GM19438 (cell line): ENCODE measurements around the gene TBCD.

Experiments
- ATAC-seq: cut with Tn5 transposase; IDR thresholded peaks from one replicate; pipeline ENCODE4 v1.9.1; 2021; ENCODE audit warnings: low read depth; ENCODE audit not compliant: unreplicated experiment

TBCD gene

DNA sequence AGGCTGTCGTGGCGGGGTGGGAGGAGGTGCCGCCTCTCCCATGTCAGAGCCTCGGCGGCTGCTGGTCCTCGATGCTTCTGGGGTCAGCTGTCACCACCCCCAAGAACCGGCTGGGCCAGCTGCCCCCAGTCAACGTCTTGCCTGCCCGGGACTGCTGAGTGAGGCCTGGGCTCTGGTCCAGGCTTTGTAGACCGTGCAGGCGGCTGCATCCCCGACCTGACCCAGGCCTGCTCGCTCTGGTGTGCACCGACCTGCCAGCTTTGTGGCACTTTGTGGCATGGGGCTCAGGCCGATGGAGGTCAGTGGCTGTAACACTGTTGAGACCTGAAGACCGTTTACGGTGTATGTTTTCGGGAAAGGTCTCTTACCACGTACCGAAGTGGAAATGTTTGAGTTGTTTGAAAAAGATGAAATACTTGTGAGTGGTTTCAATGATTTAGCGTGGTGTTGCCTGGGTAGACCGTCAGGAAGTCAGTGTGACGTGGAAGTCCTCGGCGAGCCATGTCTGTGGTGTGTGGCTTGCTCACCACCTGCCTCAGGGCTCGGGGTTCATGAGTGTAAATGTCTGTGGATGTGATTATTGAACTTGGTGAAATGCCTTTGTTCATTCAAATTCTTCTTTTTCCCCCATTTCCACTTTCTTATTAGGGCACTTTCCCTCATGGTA is 141.2 kb downstream of the TBCD start:
- no peak for ATAC-seq

DNA sequence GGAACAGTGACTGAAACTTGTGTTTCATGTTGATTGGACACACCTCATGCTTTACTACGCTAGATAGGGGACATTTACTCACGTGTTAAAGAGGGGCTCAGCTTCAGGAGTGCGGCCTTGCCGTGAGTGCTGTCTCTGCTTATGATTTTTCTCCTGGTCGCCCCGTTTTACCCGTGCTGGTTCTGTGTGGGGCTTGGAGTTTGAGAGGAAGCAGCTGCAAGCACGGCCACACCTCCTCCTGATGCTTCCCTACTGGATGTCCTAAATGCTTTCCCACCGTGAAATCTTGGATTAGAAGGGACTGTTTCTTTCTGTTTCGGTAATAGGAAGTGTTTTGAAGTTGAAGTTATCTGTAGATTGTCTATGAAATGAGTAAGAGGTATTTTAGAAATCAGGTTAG is 141.9 kb downstream of the TBCD start:
- no peak for ATAC-seq

DNA sequence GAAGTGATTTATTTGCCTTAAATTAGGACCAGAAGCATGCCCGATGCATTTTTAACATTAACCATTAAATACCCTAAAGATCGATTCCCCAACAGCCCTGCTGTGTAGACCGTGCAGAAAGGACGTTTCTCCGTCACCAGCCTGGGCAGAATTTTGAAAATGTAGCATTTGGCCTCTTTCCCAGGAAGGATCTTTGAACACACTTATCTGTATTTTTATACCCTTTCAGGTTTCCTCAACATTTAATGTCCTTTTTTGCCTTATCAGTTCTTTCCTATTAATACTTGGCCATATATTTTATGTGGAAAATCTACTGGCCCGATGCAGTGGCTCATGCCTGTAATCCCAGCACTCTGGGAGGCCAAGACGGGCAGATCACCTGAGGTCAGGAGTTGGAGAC is 142.5 kb downstream of the TBCD start:
- no peak for ATAC-seq

DNA sequence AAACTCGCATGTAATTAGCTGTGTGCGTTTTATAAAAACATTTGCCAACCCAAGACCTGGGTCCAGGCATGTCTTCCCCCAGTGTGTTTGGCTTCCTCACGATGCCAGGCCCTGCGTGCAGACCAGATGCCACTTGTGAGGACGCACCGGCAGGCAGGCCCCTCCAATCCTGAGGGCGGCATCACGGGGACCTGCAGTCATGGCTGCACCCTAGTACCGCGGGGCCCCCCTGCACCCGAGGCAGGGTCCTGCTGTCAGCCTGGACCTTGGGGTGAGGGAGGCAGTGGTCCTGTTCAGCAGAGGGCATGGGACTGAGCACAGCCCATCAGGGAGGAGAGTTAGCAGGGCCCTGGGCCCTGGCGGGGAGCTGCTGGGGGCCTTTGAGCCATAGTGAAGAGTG is 143.2 kb downstream of the TBCD start:
- no peak for ATAC-seq

DNA sequence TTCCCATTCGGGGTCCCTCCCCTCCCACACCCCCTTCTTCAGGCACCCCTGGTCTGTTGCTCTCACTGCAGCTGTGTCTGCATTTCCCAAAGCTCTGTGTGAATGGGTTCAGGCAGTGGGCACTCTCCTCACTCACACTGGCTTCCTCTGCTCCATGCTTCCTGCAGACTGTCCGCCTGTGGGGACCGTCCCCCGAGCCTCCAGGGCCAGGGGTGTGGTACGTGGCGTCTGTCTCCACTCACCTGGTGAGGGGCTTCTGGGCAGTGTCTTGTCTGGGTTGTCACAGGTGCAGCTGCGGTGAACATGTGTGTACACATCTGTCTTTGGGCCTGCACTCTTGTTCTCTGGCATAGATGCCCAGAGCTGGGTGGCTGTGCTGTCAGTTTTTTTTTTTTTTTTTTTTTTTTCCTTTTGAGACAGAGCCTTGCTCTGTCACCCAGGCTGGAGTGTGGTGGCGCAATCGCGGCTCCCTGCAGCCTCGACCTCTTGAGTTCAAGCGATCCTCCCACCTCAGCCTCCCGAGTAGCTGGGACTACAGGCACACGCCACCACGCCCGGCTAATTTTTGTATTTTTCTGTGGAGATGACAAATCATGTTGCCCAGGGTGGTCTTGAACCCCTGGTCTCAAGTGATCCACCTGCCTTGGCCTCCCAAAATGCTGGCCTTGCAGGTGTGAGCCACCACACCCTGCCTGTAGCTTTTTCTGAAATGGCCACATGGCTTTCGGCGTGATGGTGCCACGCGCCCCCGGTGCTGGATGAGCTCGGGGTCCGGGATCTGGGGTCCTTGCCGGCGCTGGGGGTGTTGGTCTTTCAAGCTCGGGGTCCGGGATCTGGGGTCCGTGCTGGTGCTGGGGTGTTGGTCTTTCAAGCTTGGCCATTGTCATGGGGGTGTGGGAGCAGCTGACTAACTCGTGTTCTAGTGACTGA is 144.5 kb downstream of the TBCD start:
- no peak for ATAC-seq

DNA sequence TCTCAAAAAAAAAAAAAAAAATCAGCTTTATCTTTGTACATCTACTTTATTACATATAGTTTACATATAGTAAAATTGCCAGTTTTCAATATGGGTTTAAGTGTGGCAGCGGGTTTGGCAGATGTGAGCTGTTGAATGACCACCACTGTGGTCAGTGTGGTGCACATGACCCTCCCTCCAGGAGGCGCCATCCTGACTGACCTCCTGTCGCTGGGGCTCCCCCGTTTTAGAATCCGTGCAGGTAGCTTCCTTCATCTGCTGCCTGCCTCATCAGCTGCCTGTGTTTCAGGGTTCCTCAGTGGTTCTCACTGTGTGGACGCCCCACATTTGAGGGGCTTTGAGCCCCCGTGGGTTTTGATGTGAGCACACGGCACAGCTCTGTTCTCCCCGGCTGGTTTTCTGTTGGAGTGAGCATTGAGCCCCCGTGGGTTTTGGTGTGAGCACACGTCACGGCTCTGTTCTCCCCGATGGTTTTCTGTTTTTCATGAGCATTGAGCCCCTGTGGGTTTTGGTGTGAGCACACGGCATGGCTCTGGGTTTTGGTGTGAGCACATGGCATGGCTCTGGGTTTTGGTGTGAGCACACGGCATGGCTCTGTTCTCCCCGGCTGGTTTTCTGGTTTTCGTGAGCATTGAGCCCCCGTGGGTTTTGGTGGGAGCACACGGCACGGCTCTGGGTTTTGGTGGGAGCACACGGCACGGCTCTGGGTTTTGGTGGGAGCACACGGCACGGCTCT is 145.8 kb downstream of the TBCD start:
- no peak for ATAC-seq

DNA sequence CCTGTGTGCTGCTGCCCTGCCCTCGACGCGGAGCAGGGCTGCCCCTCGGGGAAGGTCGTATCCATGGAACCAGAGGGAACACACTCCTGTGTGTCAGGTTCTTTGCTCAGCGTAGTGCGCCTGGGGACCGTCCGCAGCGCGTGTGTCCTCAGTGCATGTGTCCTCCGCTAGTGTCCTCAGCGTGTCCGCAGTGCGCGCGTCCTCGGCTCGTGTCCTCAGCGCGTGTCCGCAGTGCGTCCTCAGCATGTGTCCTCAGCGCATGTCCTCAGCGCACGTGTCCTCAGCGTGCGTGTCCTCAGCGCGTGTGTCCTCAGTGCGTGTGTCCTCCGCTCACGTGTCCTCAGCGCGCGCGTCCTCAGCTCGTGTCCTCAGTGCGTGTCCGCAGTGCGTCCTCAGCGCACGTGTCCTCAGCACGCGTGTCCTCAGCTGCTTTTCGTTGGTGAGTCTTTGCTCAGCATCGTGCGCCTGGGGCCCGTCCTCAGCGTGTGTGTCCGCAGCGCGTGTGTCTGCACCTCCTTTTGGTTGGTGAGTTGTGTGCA is 147.2 kb downstream of the TBCD start:
- no peak for ATAC-seq

DNA sequence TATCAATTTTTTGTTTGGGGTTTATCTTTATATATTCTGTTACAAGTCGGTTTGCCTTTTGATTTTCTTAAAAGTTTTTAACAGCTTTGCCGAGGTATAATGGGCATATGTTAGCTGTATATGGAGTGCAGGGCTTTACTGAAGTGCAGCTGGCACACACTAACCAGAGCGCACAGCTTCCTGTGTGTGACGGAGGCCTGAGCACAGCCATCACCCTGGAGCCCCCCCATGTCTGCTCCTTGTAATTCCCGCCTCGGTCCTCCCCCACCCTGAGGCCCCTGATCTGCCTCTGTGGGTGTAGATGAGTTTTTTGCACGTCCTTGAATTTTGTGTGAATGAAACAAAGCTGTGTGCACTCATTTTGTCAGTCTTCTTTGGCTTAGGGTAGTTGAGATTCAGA is 148.1 kb downstream of the TBCD start:
- no peak for ATAC-seq

DNA sequence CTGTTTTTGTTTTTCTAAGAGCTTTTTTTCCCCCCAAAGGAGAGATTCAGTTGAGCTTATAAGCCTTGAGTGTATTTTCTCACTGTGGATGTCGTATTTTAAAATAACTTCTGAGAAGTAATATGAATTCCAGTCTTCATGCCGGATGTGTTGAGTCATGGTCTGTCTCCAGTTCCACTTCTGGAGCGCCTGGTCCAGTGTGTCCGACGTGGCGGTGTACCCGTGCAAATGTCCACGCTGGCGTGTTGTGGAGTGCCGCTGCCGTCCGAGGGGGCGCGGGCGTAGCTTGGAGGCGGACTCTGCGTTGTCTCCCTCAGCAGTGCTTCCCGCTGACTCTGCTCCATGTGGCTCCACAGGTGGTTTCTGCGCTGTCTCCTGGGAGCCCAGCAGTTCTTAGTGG is 148.9 kb downstream of the TBCD start:
- no peak for ATAC-seq

DNA sequence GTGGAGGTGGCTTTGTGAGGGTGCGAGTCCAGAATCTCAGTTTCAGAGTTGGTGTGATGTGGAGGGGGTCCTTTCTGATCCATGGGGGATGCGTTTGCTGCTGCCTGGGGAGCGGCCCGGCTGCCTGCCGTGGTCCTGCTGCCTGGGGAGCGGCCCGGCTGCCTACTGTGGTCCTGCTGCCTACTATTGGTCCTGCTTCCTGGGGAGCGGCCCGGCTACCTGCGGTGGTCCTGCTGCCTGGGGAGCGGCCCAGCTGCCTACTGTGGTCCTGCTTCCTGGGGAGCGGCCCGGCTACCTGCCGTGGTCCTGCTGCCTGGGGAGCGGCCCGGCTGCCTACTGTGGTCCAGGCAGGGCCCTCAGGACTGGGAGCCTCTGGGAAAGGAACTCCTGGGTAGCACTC is 149.5 kb downstream of the TBCD start:
- ATAC-seq: no peak

DNA sequence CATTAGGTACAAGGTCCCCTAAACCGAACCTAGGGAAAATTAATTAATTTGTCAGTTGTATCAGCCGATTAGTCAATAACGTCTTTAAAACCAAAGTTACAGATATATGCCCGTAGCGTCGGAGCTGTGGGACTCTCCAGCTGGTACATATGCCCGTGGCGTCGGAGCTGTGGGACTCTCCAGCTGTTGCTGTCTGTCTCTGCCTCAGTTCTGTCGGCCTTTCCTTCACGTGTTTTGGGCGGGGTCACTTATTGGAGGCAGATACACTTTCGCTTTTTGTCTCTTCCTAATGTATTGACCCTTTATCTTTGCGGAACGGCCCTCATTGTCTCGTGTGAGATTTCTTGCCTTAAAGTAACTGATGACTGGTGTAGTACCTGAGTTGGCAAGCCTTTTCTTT is 150.0 kb downstream of the TBCD start:
- no peak for ATAC-seq

DNA sequence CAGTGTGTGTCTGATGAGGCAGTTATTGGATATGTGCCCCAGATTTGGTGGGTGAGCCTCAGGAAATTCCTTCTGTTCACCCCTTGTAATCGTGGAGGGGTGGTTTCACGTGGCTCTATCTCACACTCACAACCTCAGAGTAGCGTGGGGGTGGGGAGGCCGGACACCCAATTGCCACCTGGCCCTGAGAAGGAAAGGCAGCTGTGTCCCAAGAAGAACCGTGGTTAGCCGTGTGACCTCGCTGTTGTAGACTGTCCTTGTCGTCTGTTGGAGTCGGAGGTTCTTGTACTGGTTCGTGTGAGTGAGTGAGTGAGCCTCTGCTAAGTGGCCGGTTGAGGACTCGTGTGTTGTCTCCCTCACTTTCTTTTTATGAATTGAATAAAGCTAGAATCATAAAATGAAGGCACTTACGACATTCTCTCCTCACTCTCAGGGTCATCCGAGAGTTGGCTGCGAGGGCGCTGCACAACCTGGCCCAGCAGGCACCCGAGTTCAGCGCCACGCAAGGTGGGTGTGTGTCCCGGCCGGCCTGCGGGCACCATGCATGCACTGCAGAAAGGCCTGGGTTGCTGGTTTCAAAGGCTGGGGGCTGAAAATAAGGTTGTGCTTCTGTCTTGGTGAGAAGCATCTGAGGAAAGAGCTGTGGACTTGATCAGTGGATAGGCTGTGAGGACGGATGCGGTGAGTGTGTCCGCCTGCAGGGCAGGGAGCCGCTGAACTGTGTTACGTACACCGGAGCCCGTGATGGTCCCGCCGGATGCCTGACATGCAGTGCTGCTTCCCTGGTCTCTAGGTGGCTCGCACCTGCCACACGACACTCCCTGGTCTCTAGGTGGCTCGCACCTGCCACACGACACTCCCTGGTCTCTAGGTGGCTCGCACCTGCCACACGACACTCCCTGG is 151.4 kb downstream of the TBCD start:
- ATAC-seq: no peak

DNA sequence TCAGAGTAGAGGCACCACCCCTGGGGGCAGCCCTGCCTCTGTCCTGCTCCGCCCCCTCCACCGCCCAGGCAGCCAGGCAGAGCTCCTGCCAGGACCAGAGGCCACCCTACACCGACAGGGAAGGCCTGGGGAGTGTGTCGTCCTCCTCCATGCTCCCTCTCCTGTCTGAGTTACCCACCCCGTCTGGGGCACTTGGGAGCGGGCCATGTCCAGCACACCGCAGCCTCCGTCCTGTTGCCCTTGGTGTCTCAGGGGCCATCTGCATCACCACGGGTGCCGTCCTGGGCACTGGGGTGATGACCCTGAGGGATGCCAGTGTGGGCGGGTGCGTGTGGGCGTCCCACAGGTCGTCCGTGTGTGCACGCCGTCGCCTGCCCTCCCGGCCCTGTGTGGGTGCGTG is 153.3 kb downstream of the TBCD start:
- no peak for ATAC-seq

DNA sequence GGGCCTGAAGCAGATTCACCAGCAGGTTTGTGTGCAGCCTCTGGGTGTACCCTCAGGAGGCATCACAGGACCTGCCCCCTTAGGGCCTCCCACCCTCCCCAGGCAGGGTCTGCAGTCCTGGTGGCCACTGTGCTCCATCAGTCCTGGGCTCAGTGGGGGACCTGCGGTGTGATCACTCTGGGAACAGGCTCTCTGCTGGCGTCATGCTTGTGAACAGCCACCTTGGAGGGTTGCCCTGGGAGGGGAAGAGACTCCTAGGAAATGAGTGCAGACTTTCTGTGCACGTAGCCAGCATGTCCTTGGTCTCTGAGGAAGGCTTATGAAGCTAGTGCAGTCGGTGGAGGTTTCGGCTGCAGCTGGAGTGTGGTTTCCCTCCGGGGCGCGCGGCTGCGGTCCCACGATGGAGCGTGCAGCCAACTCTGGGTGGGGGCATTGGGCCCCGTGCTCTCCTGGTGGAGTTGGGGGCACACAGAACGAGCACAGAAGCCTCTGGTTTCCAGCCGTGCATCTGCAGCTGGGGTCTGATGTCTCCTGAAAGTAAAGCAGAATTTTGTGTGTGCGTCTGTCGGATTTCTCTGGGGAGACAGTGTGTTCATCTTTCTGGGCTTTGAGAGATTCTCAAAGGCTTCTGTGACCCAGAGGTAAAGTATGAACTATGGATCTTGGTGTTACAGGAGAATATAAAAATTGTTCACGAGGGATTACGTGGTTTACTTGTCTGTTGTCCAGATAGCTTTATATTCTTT is 156.1 kb downstream of the TBCD start:
- ATAC-seq: no peak

DNA sequence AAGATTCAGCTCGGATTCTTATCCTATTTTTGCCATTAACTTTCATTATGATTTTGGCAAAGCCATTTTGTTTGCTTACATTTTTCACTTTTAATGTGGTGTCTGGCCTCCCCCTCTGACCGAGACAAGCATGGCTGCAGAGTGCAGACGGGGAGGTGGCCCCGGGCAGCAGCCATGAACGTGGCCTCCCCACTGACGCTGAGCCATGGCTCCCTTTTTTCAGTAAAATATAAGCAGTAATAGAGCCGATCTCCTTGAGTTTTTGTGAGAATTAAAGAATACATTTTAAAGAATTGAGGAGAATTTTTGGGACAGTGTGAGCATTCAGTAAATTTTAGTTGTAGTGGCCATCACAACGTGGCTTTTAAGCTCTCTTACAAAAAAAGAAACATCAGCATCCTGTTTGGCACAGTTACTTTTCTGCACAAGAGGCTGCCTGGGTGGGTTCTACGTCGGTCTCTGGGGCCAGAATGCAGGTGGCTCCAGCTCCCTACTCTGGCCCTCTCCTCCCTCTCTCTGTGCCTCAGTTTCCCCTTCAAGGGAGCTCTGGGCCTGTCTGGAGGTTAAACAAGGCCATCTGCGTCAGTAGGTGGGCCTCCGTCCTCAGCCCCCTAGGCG is 156.8 kb downstream of the TBCD start:
- no peak for ATAC-seq

DNA sequence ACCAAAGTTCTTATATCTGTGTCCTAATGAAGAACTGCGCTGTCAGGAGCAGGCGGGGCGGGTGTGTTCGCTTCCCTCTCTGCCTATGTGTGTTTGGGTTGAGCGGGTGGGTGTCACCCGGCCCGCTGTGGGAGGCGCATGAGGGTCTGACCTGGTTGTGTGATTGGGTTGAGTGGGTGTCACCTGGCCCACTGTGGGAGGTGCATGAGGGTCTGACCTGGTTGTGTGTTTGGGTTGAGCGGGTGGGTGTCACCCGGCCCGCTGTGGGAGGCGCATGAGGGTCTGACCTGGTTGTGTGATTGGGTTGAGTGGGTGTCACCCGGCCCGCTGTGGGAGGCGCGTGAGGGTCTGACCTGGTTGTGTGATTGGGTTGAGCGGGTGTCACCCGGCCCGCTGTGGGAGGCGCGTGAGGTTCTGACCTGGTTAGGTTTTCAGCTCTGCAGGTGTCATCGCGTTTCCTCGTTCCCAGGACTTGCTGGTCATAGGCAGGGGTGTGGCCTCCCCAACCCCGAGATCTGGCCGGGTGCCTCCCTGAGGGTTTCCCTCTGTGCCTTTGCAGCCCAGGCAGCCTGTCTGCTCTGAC is 157.5 kb downstream of the TBCD start:
- ATAC-seq: no peak

DNA sequence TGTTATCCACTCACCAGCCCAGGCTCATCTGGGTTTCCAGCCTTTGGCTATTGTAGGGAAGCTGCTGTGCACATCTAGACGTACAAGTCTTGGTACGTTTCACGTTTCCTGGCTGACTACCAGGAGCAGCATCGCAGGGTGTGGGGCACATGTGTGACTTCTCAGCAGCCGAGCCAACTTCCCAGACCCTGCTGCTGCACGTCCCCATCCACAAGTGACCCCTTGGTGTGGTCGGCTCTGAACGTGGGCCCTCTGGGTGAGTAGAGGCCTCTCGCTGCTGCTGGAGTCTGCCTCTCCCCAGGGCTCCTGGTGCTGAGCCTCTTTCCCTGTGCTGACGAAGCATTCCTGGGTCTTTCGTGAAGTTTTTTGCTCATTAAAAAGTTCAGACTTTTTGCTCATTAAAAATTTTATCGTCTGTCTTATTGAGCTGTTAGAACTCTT is 158.2 kb downstream of the TBCD start:
- ATAC-seq: no peak

DNA sequence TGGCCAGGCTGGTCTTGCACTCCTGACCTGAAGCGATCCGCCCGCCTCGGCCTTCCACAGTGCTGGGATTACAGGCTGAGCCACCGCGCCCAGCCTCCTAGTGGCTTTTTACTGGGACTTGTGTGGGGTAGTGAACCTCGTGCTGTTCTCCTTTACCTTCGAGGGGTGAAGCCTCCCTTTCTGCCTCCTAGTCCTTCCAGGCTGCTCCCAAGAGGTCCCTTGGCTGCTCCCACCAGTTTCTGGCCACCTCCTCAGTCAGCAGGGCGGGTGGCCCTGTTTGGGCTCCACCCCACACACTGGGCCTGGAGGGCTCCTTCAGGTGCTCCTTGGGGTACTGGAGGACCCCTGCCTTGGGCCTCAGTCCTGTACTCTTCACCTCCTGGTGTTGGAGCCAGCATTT is 158.9 kb downstream of the TBCD start:
- ATAC-seq: no peak

DNA sequence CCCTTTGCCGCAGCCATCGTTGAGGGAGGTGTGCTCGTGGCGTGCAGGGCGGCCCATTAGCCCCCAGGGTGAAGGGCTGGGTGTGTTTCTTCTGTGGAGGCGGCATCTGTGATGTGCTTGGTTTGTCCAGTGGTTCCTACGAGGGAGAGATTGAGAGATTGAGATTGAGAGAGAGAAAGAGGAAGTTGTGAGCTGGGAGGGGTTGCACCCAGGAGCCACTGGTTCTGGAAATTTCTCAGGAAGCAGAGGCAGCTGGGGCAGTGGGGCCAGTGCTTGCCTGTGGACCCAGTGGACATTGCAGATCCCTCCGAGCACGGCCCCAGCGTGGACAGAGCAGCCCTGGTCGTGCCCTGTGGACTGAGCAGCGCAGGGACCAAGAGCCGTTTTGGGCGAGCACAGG is 160.0 kb downstream of the TBCD start:
- no peak for ATAC-seq
